NCI-H2029 treated with DMSO at 0.1 percent for 48 hours (cell line): Measurements from ENCODE around the gene GRAMD1B.

Experiments used
- DNase-seq: peaks from one replicate; lab custom pipeline; 2025; lab: John Stamatoyannopoulos, UW

The GRAMD1B gene

GRCh38 chr11:123587559-123587958 is 157.5 kb downstream of the GRAMD1B start:
- DNase-seq: no peak

- DNase-seq: no peak
Measured at GRCh38 chr11:123588117-123588863, 158.2 kb downstream of the GRAMD1B start.

GRCh38 chr11:123588864-123589262 is 158.8 kb downstream of the GRAMD1B start:
- no peak for DNase-seq

GRCh38 chr11:123590296-123590912 is 160.3 kb downstream of the GRAMD1B start:
- no peak for DNase-seq

GRCh38 chr11:123593570-123593969 is 163.5 kb downstream of the GRAMD1B start:
- no peak for DNase-seq

GRCh38 chr11:123594188-123594901 is 164.3 kb downstream of the GRAMD1B start:
- DNase-seq: no peak

- no peak for DNase-seq
Measured at GRCh38 chr11:123594921-123595320, 164.9 kb downstream of the GRAMD1B start.

- DNase-seq: no peak
Measured at GRCh38 chr11:123597859-123598258, 167.8 kb downstream of the GRAMD1B start.

GRCh38 chr11:123601136-123601535 is 171.1 kb downstream of the GRAMD1B start:
- DNase-seq: no peak

- DNase-seq: no peak
Measured at GRCh38 chr11:123601743-123602142, 171.7 kb downstream of the GRAMD1B start.

- no peak for DNase-seq
Measured at GRCh38 chr11:123603666-123604065, 173.6 kb downstream of the GRAMD1B start.

- no peak for DNase-seq
Measured at GRCh38 chr11:123607781-123608180, 177.7 kb downstream of the GRAMD1B start.

- no peak for DNase-seq
Measured at GRCh38 chr11:123608371-123608770, 178.3 kb downstream of the GRAMD1B start.

GRCh38 chr11:123608945-123609344 is 178.9 kb downstream of the GRAMD1B start:
- no peak for DNase-seq

- no peak for DNase-seq
Measured at GRCh38 chr11:123611698-123612097, 181.6 kb downstream of the GRAMD1B start.

GRCh38 chr11:123616505-123617198 is 186.6 kb downstream of the GRAMD1B start:
- DNase-seq: no peak

GRCh38 chr11:123622576-123622975 is 192.5 kb downstream of the GRAMD1B start:
- no peak for DNase-seq

GRCh38 chr11:123624974-123625373 is 194.9 kb downstream of the GRAMD1B start:
- no peak for DNase-seq

GRCh38 chr11:123628936-123629683 is 199.0 kb downstream of the GRAMD1B start:
- no peak for DNase-seq

GRCh38 chr11:123630126-123630608 is 200.1 kb downstream of the GRAMD1B start:
- no peak for DNase-seq

GRCh38 chr11:123640029-123640428 is 210.0 kb downstream of the GRAMD1B start:
- peak; percentile 16 for DNase-seq
